Stimulated activated CD8-positive, alpha-beta memory T cell treated with anti-CD3 and anti-CD28 coated beads, Interleukin-15, amount 100 ng/mL, for 24 hours (primary cell): ENCODE measurements around the gene ZNF567.
"Not testable (repeated sequence)": the region's sequence is repeated elsewhere in the genome, so short reads cannot be mapped to it uniquely, and the experiment has no call there.

Source experiments
- DNase-seq: peaks from one replicate; pipeline ENCODE4 v3.0.0-alpha.2; 2020; ENCODE audit warnings: low read depth

ZNF567 gene

DNA sequence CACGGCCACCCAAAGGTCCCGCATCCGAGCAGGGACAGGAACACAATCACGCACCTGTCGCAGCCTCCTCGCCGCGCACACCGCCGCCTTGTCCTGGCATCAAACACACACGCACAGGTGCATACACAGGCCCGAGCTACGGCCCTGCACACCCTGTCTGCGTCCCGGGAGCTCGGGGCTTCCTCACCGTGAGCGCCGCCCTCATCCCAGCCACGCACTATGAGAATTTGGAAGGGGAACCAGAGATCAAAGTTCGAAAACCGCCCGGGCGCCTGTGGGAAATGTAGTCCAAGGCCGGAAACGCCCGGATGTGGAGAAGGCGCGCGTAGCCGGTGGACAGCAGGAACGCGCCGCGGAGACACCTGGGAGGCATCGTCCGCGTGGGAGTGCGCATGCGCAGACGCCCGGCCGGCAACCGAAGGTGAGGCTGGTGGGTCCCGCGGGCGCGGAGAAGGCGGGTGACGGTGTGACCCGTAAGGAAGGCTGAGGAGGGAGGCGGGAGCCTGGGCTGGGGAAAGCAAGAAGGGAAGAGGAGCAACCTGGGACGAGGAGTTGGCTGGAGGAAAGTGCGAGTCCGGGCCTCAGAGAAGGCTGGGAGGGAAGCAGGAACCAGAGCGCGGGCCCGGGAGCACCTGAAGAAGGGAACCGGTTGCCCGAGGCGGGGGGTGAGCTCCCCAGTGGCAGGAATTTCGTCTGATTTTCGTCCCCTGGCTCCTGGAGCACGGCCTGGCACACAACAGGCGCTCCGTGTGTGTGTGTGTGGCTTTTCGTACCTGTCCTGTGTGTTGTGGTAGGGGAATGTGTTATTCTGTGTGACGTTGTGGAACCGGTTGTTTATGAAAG is at the start of gene ZNF567:
ZNF567 (plus strand) TSS at position 399 of the 843 bp plus-strand sequence. CDS start 7,256 bp downstream, outside the sequence.
- peak; percentile 99 for DNase-seq

DNA sequence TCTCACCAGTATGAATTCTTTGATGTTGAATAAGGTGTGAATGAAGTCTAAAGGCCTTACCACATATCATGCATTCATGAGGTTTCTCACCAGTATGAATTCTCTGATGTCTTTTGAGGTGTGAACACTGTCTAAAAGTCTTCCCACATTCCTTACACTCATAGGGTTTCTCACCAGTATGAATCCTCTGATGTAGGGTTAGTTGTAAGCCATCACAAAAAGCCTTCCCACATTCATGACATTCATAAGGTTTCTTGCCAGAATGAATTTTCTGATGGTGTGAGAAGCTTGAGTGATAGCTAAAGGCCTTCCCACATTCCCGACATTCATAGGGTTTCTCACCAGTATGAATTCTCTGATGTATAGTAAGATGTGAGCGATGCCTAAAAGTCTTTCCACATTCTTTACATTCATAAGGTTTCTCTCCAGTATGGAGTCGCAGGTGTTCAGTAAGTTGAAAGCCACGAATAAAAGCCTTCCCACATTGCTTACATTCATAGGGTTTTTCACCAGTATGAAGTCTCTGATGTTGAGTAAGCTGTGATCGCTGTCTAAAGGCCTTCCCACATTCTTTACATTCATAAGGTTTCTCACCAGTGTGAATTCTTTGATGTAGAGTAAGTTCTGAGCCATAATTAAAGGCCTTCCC is 48.4 kb upstream of the ZNF567 start:
- no peak for DNase-seq

- no peak for DNase-seq
Observed at GRCh38 chr19:36646746-36647145, 40.7 kb upstream of the ZNF567 start.

GRCh38 chr19:36652958-36653357 is 34.5 kb upstream of the ZNF567 start:
- no peak for DNase-seq

DNA sequence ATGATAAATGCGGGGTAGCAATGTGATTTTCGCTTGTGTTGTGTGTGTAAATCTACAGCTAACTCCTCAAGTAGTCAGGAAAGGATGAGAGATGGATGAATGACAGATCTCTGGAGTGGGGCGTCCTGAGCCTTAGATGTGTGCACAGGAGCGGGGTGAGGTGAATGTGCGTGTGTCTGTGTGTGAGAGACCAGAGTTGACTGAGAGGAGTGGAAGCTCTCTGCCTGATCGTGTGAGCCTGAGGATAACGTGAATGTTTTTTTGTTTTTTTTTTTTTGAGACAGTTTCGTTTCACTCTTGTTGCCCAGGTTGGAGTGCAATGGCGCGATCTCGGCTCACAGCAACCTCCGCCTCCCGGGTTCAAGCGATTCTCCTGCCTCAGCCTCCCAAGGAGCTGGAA is 21.6 kb upstream of the ZNF567 start:
- DNase-seq: no peak

- DNase-seq: no peak
Observed at GRCh38 chr19:36668646-36669045, 18.8 kb upstream of the ZNF567 start.

DNA sequence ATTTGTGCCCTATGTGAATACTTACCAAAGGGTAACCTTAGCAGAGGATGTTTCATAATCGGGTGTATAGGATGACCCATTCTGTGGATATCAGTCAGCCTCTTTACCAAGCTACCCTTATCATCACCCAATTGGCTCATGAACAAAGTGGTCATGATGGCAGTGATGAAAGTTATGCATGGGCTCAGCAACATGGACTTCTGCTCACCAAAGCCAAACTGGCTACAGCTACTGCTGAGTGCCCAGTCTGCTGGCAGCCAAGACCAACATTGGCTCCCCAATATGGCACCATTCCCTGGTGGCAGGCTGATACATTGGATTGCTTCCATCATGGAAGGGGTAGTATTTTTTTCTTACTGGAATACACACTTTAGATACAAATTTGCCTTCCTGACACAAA is 15.0 kb upstream of the ZNF567 start:
- DNase-seq: no peak

- no peak for DNase-seq
Observed at GRCh38 chr19:36674201-36674600, 13.2 kb upstream of the ZNF567 start.

DNA sequence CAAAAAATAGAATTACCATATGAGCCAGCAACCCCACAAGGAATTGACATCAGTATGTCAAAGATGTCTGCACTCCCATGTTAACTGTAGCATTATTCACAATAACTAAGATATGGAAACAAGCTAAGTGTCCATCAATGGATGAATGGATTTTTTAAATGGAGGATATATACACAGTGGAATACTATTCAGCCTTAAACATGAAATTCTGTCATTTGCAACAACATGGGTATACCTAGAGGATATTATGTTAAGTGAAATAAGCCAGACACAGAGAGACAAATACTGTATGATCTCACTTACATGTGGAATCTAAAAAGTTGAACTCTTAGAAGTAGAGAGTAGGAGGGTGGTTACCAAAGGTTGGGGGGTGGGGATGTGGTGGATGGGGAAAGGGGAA is 8.0 kb upstream of the ZNF567 start:
- DNase-seq: no peak

GRCh38 chr19:36685835-36686234 is 1.6 kb upstream of the ZNF567 start:
- no peak for DNase-seq

- DNase-seq: no peak
Observed at GRCh38 chr19:36686365-36687213, 823 bp upstream of the ZNF567 start.

GRCh38 chr19:36688058-36688457 is 646 bp downstream of the ZNF567 start:
- no peak for DNase-seq

- no peak for DNase-seq
Observed at GRCh38 chr19:36707134-36707533, 19.7 kb downstream of the ZNF567 start.

DNA sequence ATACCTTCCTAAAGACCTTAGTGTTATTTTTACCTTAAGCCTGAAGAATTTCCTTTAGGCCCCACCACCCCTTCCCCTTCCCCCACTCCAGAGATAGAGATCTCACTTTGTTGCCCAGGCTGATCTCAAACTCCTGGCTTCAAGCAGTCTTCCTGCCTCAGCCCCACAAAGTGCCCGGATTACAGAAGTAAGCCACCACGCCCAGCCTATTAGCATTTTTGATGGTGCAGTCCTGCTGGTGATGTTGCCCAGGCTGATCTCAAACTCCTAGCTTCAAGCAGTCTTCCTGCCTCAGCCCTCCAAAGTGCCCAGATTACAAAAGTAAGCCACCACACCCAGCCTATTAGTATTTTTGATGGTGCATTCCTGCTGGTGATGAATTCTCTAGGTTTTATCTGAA is 22.0 kb downstream of the ZNF567 start:
- no peak for DNase-seq

DNA sequence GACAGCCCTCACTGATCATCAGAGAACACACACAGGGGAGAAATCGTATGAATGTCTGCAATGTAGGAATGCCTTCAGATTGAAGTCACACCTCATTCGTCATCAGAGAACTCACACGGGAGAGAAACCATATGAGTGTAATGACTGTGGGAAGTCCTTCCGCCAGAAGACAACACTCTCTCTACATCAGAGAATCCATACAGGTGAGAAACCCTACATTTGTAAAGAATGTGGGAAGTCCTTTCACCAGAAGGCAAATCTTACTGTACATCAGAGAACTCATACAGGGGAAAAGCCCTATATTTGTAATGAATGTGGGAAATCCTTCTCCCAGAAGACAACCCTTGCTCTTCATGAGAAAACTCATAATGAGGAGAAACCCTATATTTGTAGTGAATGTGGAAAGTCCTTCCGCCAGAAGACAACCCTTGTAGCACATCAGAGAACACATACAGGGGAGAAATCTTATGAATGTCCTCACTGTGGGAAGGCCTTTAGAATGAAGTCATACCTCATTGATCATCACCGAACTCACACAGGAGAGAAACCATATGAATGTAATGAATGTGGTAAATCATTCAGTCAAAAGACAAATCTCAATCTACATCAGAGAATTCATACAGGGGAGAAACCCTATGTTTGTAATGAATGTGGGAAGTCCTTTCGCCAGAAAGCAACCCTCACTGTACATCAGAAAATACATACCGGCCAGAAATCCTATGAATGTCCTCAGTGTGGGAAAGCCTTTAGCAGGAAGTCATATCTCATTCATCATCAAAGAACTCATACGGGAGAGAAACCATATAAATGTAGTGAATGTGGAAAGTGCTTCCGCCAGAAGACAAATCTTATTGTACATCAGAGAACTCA is 32.5 kb downstream of the ZNF567 start:
- DNase-seq: no peak

GRCh38 chr19:36736166-36736565 is 48.8 kb downstream of the ZNF567 start:
- not testable (repeated sequence) for DNase-seq

GRCh38 chr19:36745870-36746269 is 58.5 kb downstream of the ZNF567 start:
- DNase-seq: no peak

DNA sequence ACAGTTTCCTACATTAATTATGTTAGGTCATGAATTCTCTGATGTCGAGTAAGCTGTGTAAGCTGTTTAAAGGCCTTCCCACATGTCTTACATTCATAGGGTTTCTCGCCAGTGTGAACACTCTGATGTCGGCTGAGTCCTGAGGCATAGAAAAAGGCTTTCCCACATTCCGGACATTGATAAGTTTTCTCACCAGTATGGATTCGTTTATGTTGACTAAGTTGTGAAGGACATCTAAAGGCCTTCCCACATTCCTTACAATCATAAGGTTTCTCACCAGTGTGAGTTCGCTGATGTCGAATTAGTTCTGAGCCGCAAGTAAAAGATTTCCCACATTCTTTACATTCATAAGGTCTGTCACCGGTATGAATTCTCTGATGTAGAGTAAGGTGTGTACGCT is 60.3 kb downstream of the ZNF567 start:
- no peak for DNase-seq

- DNase-seq: no peak
Observed at GRCh38 chr19:36748431-36749275, 61.2 kb downstream of the ZNF567 start.

DNA sequence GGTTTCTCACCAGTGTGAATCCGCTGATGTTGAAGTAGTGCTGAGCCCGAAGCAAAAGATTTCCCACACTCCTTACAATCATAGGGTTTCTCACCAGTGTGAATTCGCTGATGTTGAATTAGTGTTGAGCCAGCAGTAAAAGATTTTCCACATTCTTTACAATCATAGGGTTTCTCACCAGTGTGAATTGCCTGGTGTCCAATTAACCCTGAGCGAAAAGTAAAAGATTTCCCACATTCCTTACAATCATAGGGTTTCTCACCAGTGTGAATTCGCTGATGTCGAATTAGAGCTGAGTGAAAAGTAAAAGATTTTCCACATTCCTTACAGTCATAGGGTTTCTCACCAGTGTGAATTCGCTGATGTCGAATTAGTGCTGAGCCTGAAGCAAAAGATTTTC is 62.2 kb downstream of the ZNF567 start:
- DNase-seq: not testable (repeated sequence)
